Peyer's patch (tissue), 4 donors: ENCODE data around the gene PRR22.

Experiments
- CTCF ChIP-seq, 6 experiments: fragments of 450-650 bp in 4 of 6; fragments of 200-600 bp in 2 of 6; sonication (generic) in 1 of 6; IDR thresholded peaks; one replicate each; pipeline ENCODE4 v1.5.1; 2017 to 2019; ENCODE audit warnings: antibody characterized with exemption in 6 of 6, mild to moderate bottlenecking in 3 of 6, moderate library complexity in 1 of 6
- POLR2A ChIP-seq, 2 donors: fragments of 450-650 bp; IDR thresholded peaks; one replicate each; pipeline ENCODE4 v1.5.1; 2017; ENCODE audit warnings: antibody characterized with exemption in 2 of 2, mild to moderate bottlenecking in 2 of 2, moderate library complexity in 2 of 2

- TF ChIP-seq POLR2A (IDR thresholded peaks at IDR 0.05) (no peak), CTCF (IDR thresholded peaks at IDR 0.05) (no peak)
Measured at GRCh38 chr19:5784581-5785147, at the start of gene PRR22.
